Measurements from ENCODE around the gene SYNGR4. TPM values are rescaled to one million over a fixed set of nuclear protein-coding genes. Genes with fewer than 3 reads are reported as not detected.

Gene SYNGR4
- total RNA-seq, 1 experiment from 2014 or later: 0.49 TPM

GRCh38 chr19:48351341-48351752 lies 12.8 kb upstream of the SYNGR4 start:
- peak; percentile 67 for ATAC-seq
- Histone ChIP-seq H3K27ac (ENCODE audit: low read depth, low read length) (no peak overlapping the region), H3K4me1 (ENCODE audit: control insufficient read depth in 1 of 2, insufficient read depth in 2 of 2, low read length in 2 of 2) (peaks cover 22 to 46% of the 10 kb centered on the region in 2 experiments)

More at GRCh38 chr19:48351341-48351752, 12.8 kb upstream of the SYNGR4 start:
- CTCF ChIA-PET: interaction anchor here (0.7 to 2.1 kb wide), 9 partner anchors 9 to 233 kb away, joined by 3 to 11 read pairs (median 6); partner anchors contain the start of genes KDELR1, SYNGR4 and TMEM143
- no TSS peak for BruUV-seq (replicated peaks)
- Histone ChIP-seq H4K20me1 (ENCODE audit: insufficient read depth) (no peaks in the 10 kb centered on the region), H3K4me3 (replicated peaks in 1 of 2; ENCODE audit: low read depth in 1 of 2, low read length in 2 of 2) (no peak overlapping the region), H3K4me2 (ENCODE audit: low read length) (no peak overlapping the region), H3K27me3 (ENCODE audit: insufficient read depth, low read length) (no peaks in the 10 kb centered on the region), H3K9me2 (ENCODE audit: insufficient read depth) (no peaks in the 10 kb centered on the region), H2AFZ (ENCODE audit: low read depth, low read length, poor library complexity, severe bottlenecking) (no peak overlapping the region), H3K9ac (ENCODE audit: low read length) (no peak overlapping the region), H3K9me3 (ENCODE audit: control insufficient read depth in 1 of 2, insufficient read depth in 1 of 2, low read depth in 1 of 2, low read length in 2 of 2) (no peaks in the 10 kb centered on the region), H3K36me3 (ENCODE audit: control insufficient read depth in 1 of 2, insufficient read depth in 2 of 2, low read length in 2 of 2) (no peaks in the 10 kb centered on the region), H3K79me2 (ENCODE audit: insufficient read depth, low read length) (no peaks in the 10 kb centered on the region)
- RAD21 ChIA-PET (ENCODE audit: low non-redundant PET in 1 of 2, low total read pairs in 2 of 2, uncharacterized antibody in 2 of 2, unreplicated experiment in 2 of 2): interaction anchor here in 1 of 2 experiments (0.8 to 1.0 kb wide), 2 partner anchors 40 to 47 kb away, joined by 3 to 4 read pairs; partner anchors contain the start of gene KDELR1
- TF ChIP-seq, protein P1, sequence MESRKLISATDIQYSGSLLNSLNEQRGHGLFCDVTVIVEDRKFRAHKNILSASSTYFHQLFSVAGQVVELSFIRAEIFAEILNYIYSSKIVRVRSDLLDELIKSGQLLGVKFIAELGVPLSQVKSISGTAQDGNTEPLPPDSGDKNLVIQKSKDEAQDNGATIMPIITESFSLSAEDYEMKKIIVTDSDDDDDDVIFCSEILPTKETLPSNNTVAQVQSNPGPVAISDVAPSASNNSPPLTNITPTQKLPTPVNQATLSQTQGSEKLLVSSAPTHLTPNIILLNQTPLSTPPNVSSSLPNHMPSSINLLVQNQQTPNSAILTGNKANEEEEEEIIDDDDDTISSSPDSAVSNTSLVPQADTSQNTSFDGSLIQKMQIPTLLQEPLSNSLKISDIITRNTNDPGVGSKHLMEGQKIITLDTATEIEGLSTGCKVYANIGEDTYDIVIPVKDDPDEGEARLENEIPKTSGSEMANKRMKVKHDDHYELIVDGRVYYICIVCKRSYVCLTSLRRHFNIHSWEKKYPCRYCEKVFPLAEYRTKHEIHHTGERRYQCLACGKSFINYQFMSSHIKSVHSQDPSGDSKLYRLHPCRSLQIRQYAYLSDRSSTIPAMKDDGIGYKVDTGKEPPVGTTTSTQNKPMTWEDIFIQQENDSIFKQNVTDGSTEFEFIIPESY (IDR thresholded peaks at IDR 0.05; ENCODE audit: extremely low read depth, insufficient replicate concordance, low read length): no peak
- TF ChIP-seq CEBPB (IDR thresholded peaks at IDR 0.05; ENCODE audit: low read depth) (no peak), POLR2A (IDR thresholded peaks at IDR 0.05; ENCODE audit: borderline replicate concordance, extremely low read depth, insufficient read depth, insufficient read length) (no peak), RAD21 (IDR thresholded peaks at IDR 0.05; ENCODE audit: low read depth) (peak; percentile 80)
- TF ChIP-seq, protein P2, sequence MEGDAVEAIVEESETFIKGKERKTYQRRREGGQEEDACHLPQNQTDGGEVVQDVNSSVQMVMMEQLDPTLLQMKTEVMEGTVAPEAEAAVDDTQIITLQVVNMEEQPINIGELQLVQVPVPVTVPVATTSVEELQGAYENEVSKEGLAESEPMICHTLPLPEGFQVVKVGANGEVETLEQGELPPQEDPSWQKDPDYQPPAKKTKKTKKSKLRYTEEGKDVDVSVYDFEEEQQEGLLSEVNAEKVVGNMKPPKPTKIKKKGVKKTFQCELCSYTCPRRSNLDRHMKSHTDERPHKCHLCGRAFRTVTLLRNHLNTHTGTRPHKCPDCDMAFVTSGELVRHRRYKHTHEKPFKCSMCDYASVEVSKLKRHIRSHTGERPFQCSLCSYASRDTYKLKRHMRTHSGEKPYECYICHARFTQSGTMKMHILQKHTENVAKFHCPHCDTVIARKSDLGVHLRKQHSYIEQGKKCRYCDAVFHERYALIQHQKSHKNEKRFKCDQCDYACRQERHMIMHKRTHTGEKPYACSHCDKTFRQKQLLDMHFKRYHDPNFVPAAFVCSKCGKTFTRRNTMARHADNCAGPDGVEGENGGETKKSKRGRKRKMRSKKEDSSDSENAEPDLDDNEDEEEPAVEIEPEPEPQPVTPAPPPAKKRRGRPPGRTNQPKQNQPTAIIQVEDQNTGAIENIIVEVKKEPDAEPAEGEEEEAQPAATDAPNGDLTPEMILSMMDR (IDR thresholded peaks at IDR 0.05 in 2 of 3, conservative IDR thresholded peaks at IDR 0.05 in 1 of 3; ENCODE audit: borderline replicate concordance in 1 of 3, insufficient read depth in 1 of 3, low read depth in 2 of 3, low read length in 2 of 3): peak; percentile 75 to 96 (median 95); a peak in 5 of 6 replicates
- POLR2A ChIA-PET: no interaction called here
- DNase-seq (ENCODE audit: low read depth, low spot score): no peak
- intact Hi-C loops (cut with micrococcal nuclease): loop anchor here (1.0 to 5.0 kb wide), 2 partner anchors 31 to 141 kb away; no protein-coding TSS in a partner anchor
